DND-41 (cell line): Measurements from ENCODE around the gene GPC6.

Experiments used
- ATAC-seq: fragments of 200-7000 bp; cut with Tn5 transposase; 3 replicates; pipeline ENCODE4 v1.9.1; 2021; ENCODE audit warnings: low read depth; ENCODE audit not compliant: insufficient read depth
- DNase-seq: peaks from one replicate; pipeline ENCODE4 v3.0.0-alpha.2; 2020
- H2AFZ ChIP-seq: 2 replicates; pipeline ENCODE4 v1.6.0; 2012; ENCODE audit warnings: low read depth, low read length
- H3K27ac ChIP-seq: 2 replicates; pipeline ENCODE4 v1.5.1; 2012; ENCODE audit warnings: low read length, inconsistent platforms
- H3K27me3 ChIP-seq: fragments of 200-600 bp; sonication (generic); 2 replicates; pipeline ENCODE4 v1.6.0; 2012; ENCODE audit warnings: low read length, mild to moderate bottlenecking, inconsistent platforms; ENCODE audit not compliant: insufficient read depth, poor library complexity
- H3K36me3 ChIP-seq: 2 replicates; pipeline ENCODE4 v1.5.1; 2012; ENCODE audit warnings: low read length, inconsistent platforms; ENCODE audit not compliant: insufficient read depth
- H3K4me1 ChIP-seq: 2 replicates; pipeline ENCODE4 v1.5.1; 2012; ENCODE audit warnings: mild to moderate bottlenecking, low read length; ENCODE audit not compliant: insufficient read depth
- H3K4me2 ChIP-seq: 2 replicates; pipeline ENCODE4 v1.6.0; 2012; ENCODE audit warnings: mild to moderate bottlenecking, moderate library complexity, low read length, inconsistent platforms; ENCODE audit not compliant: insufficient read depth
- H3K4me3 ChIP-seq, 2 experiments: fragments of 200-600 bp in 1 of 2; shearing (Covaris generic) in 1 of 2; 2 replicates each; pipeline ENCODE4 v1.5.1; 2012 to 2016; ENCODE audit warnings: inconsistent platforms in 2 of 2, low read length in 2 of 2, mild to moderate bottlenecking in 2 of 2, low read depth in 1 of 2, moderate library complexity in 1 of 2
- H3K79me2 ChIP-seq: 2 replicates; pipeline ENCODE4 v1.6.0; 2012; ENCODE audit warnings: low read length, inconsistent platforms; ENCODE audit not compliant: insufficient read depth
- H3K9ac ChIP-seq: 2 replicates; pipeline ENCODE4 v1.6.0; 2012; ENCODE audit warnings: low read depth, mild to moderate bottlenecking, inconsistent platforms, low read length, moderate library complexity
- H3K9me3 ChIP-seq: 2 replicates; pipeline ENCODE4 v1.5.1; 2012; ENCODE audit warnings: low read length, moderate library complexity, mild to moderate bottlenecking, inconsistent platforms; ENCODE audit not compliant: insufficient read depth, severe bottlenecking
- H4K20me1 ChIP-seq: 2 replicates; pipeline ENCODE4 v1.6.0; 2012; ENCODE audit warnings: low read length; ENCODE audit not compliant: insufficient read depth
- CTCF ChIP-seq: IDR thresholded peaks from 2 replicates; pipeline ENCODE4 v1.5.1; 2012; ENCODE audit warnings: borderline replicate concordance, low read length, moderate library complexity, mild to moderate bottlenecking; ENCODE audit not compliant: poor library complexity, severe bottlenecking; ENCODE audit errors: extremely low read depth
- EZH2 ChIP-seq: IDR thresholded peaks from 3 replicates; pipeline ENCODE4 v1.6.1; 2012; ENCODE audit warnings: borderline replicate concordance, low read depth, mild to moderate bottlenecking, moderate library complexity, low read length, inconsistent platforms; ENCODE audit not compliant: severe bottlenecking

GPC6 gene

GRCh38 chr13:94109715-94110374, 883.2 kb downstream of the GPC6 start:
- H3K79me2 ChIP-seq: no peaks in the 10 kb centered on the region
- no peak overlapping the region for H3K4me3 ChIP-seq
- no peak overlapping the region for H2AFZ ChIP-seq
- H3K4me1 ChIP-seq: no peaks in the 10 kb centered on the region
- DNase-seq (no peak), ATAC-seq (no peak)
- H3K36me3 ChIP-seq: no peaks in the 10 kb centered on the region
- H4K20me1 ChIP-seq: no peaks in the 10 kb centered on the region
- H3K27ac ChIP-seq: no peak overlapping the region
- H3K27me3 ChIP-seq: no peaks in the 10 kb centered on the region
- no peak for TF ChIP-seq EZH2
- H3K4me2 ChIP-seq: no peak overlapping the region
- no peak overlapping the region for H3K9ac ChIP-seq
- H3K9me3 ChIP-seq: no peaks in the 10 kb centered on the region

DNA sequence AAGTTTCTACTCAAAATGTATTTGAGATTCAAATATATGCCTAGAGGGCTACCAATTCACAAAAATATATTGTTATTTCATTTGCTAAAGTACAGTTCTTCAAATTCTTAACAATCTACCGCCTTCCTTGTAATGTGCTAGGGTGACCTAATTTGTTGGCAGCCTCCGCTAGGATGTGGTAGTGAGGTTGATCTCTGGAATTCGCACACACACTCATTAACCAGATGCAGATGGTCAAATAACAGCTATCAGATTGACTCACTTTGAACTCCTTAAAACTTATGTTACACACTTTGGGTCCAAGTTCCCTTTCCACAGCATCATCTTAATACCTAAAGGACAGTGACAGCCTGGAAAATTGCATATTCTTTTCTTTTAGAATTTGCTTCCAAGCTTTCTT, 885.6 kb downstream of the GPC6 start:
- no peak for DNase-seq
- TF ChIP-seq EZH2 (no peak), CTCF (no peak)
- Histone ChIP-seq H3K36me3 (no peaks in the 10 kb centered on the region), H3K9me3 (no peaks in the 10 kb centered on the region), H3K27ac (no peak overlapping the region), H3K4me3 (no peak overlapping the region), H3K4me1 (no peaks in the 10 kb centered on the region), H3K79me2 (no peaks in the 10 kb centered on the region), H4K20me1 (no peaks in the 10 kb centered on the region), H2AFZ (no peak overlapping the region), H3K4me2 (no peak overlapping the region), H3K27me3 (no peaks in the 10 kb centered on the region), H3K9ac (no peak overlapping the region)
- ATAC-seq: no peak

- Histone ChIP-seq H3K4me3 (no peak overlapping the region), H4K20me1 (no peaks in the 10 kb centered on the region), H3K27me3 (no peaks in the 10 kb centered on the region), H3K9ac (no peak overlapping the region), H2AFZ (no peak overlapping the region), H3K79me2 (no peaks in the 10 kb centered on the region), H3K4me1 (no peaks in the 10 kb centered on the region), H3K27ac (no peak overlapping the region), H3K4me2 (no peak overlapping the region), H3K9me3 (no peaks in the 10 kb centered on the region), H3K36me3 (no peaks in the 10 kb centered on the region)
- ATAC-seq: no peak
- TF ChIP-seq CTCF (no peak), EZH2 (no peak)
- DNase-seq: no peak
These were observed 886.1 kb downstream of the GPC6 start for GRCh38 chr13:94112731-94113130.

GRCh38 chr13:94113245-94113644, 886.6 kb downstream of the GPC6 start:
- ATAC-seq (no peak), DNase-seq (no peak)
- no peaks in the 10 kb centered on the region for H3K4me1 ChIP-seq
- H3K4me3 ChIP-seq: no peak overlapping the region
- H2AFZ ChIP-seq: no peak overlapping the region
- H3K9me3 ChIP-seq: no peaks in the 10 kb centered on the region
- no peaks in the 10 kb centered on the region for H3K79me2 ChIP-seq
- no peak overlapping the region for H3K4me2 ChIP-seq
- TF ChIP-seq EZH2: no peak
- no peak for TF ChIP-seq CTCF
- H3K27ac ChIP-seq: no peak overlapping the region
- H3K36me3 ChIP-seq: no peaks in the 10 kb centered on the region
- no peaks in the 10 kb centered on the region for H4K20me1 ChIP-seq
- no peak overlapping the region for H3K9ac ChIP-seq
- H3K27me3 ChIP-seq: no peaks in the 10 kb centered on the region
